ENCODE results near the gene TREML1. TPM values are rescaled to one million over a fixed set of nuclear protein-coding genes. Genes with fewer than 3 reads are reported as not detected.

Gene TREML1
- total and polyA plus RNA-seq, 2 experiments from 2014 or later = not detected

DNA sequence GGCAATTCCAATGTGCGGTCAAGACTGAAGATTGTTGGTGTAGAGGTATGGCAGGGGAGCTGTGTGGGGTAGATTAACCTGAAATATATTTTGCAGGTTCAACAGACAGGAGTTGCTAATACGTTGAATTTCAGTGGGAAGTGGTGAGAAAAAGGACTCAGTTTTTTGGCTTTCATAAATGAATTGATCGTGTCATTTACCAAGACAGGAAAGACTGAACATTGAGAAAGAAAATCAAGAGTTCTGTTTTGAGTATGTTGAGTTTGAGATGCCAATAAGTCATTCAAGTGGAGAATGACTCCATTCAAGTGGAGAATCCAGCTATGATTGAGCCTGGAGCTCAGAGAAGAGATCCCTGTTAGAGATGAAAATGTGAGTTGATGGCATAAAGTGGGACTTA lies 50.3 kb downstream of the TREML1 start:
- Histone ChIP-seq H3K27me3 (replicated peaks; ENCODE audit: insufficient read depth) (no peaks in the 10 kb centered on the region), H3F3A (ENCODE audit: insufficient read depth) (0 out of 2 replicates have a peak, but pooled peaks cover 8% of the 10 kb centered on the region), H3K9me2 (ENCODE audit: insufficient read depth) (no peaks in the 10 kb centered on the region), H3K79me2 (ENCODE audit: insufficient read depth) (no peaks in the 10 kb centered on the region), H3K4me1 (ENCODE audit: insufficient read depth) (no peaks in the 10 kb centered on the region), H3K27ac (no peak overlapping the region), H3K9me3 (ENCODE audit: low read depth) (no peaks in the 10 kb centered on the region), H3K4me2 (ENCODE audit: unreplicated experiment) (no peak overlapping the region), H4K20me1 (ENCODE audit: insufficient read depth) (no peaks in the 10 kb centered on the region), H3K9ac (no peak overlapping the region), H2AFZ (no peak overlapping the region), H3K4me3 (no peak overlapping the region), H3K36me3 (ENCODE audit: low read depth) (peaks cover 7% of the 10 kb centered on the region)
- DNase-seq = no peak
- WGBS, 2 experiments (ENCODE audit: low coverage in 1 of 2, low lambda C conversion rate in 2 of 2, missing lambda C conversion rate in 2 of 2) = 96 to 98% methylated on average over 3 of the region's 3 CpGs
- in situ Hi-C loops (cut with MboI) = no loop called here
- TF ChIP-seq EZH2phosphoT487 (IDR thresholded peaks at IDR 0.05; ENCODE audit: insufficient read depth, low read depth) = no peak
- TF ChIP-seq EZH2 (IDR thresholded peaks at IDR 0.05; ENCODE audit: insufficient read depth, poor library complexity, severe bottlenecking) = no peak

DNA sequence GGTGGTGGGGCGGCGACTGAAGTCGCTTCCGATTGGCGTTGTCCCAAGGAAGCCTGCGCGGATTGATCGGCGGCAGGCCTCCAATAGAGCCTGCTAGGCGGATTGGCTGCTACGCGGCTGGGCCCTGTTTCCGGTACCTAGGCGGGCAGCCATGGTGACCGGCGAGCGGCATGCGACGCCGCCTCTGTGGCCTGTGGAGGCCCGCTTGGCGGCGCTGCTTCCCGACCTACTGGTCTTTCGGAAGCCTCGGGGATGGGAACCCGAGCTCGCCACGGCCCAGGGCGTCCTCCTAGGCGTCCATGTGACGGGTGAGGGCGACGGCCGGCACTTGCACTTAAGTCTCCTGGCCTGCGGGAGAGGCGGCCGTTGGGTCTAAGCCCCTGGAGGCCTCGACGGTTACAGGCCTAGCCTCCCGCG lies 53.3 kb downstream of the TREML1 start:
- in situ Hi-C loops (cut with MboI) = no loop called here
- H3K79me2 ChIP-seq (ENCODE audit: insufficient read depth) = no peaks in the 10 kb centered on the region
- no peak overlapping the region for H3K27ac ChIP-seq
- H2AFZ ChIP-seq = no peak overlapping the region
- H3K27me3 ChIP-seq (replicated peaks; ENCODE audit: insufficient read depth) = no peaks in the 10 kb centered on the region
- H3K36me3 ChIP-seq (ENCODE audit: low read depth) = peaks cover 35% of the 10 kb centered on the region
- H3K9me2 ChIP-seq (ENCODE audit: insufficient read depth) = no peaks in the 10 kb centered on the region
- H3K4me1 ChIP-seq (ENCODE audit: insufficient read depth) = no peaks in the 10 kb centered on the region
- 79 to 82% methylated on average over 42 of the region's 42 CpGs for WGBS, 2 experiments (ENCODE audit: low coverage in 1 of 2, low lambda C conversion rate in 2 of 2, missing lambda C conversion rate in 2 of 2)
- no peak for DNase-seq
- H3K4me3 ChIP-seq = no peak overlapping the region
- no peaks in the 10 kb centered on the region for H4K20me1 ChIP-seq (ENCODE audit: insufficient read depth)
- TF ChIP-seq EZH2phosphoT487 (IDR thresholded peaks at IDR 0.05; ENCODE audit: insufficient read depth, low read depth) = no peak
- no peak for TF ChIP-seq EZH2 (IDR thresholded peaks at IDR 0.05; ENCODE audit: insufficient read depth, poor library complexity, severe bottlenecking)
- no peaks in the 10 kb centered on the region for H3K9me3 ChIP-seq (ENCODE audit: low read depth)
- no peak overlapping the region for H3K9ac ChIP-seq
- H3F3A ChIP-seq (ENCODE audit: insufficient read depth) = 0 out of 2 replicates have a peak, but pooled peaks cover 8% of the 10 kb centered on the region
- H3K4me2 ChIP-seq (ENCODE audit: unreplicated experiment) = no peak overlapping the region

Other genes with a start within 250 kb of the TREML1 start
- not detected in 2 replicates for gene UNC5CL, start 115.1 kb downstream of the TREML1 start, total RNA-seq (2014; rRNA removed; shearing (Covaris generic))
- gene UNC5CL, start 115.1 kb downstream of the TREML1 start, polyA plus RNA-seq (2016; fragmentation: Nextera tagmentation; extraction: Ambion mirVana) = not detected in 2 replicates
- gene TSPO2, start 111.9 kb downstream of the TREML1 start, total RNA-seq (2014; rRNA removed; shearing (Covaris generic)) = not detected in 2 replicates
- gene TSPO2, start 111.9 kb downstream of the TREML1 start, polyA plus RNA-seq (2016; fragmentation: Nextera tagmentation; extraction: Ambion mirVana) = not detected in 2 replicates
- not detected in 2 replicates for gene APOBEC2, start 101.1 kb downstream of the TREML1 start, total RNA-seq (2014; rRNA removed; shearing (Covaris generic))
- gene APOBEC2, start 101.1 kb downstream of the TREML1 start, polyA plus RNA-seq (2016; fragmentation: Nextera tagmentation; extraction: Ambion mirVana) = not detected in 2 replicates
- 4.5 and 11.6 TPM in 2 replicates for gene OARD1, start 82.0 kb downstream of the TREML1 start, total RNA-seq (2014; rRNA removed; shearing (Covaris generic))
- 18.6 TPM in 2 replicates for gene OARD1, start 82.0 kb downstream of the TREML1 start, polyA plus RNA-seq (2016; fragmentation: Nextera tagmentation; extraction: Ambion mirVana)
- gene NFYA, start 81.4 kb downstream of the TREML1 start, total RNA-seq (2014; rRNA removed; shearing (Covaris generic)) = 8.8 and 9.5 TPM in 2 replicates
- 9.4 and 9.8 TPM in 2 replicates for gene NFYA, start 81.4 kb downstream of the TREML1 start, polyA plus RNA-seq (2016; fragmentation: Nextera tagmentation; extraction: Ambion mirVana)
- not detected in 2 replicates for gene TREM2, start 8.8 kb upstream of the TREML1 start, total RNA-seq (2014; rRNA removed; shearing (Covaris generic))
- not detected in 2 replicates for gene TREM2, start 8.8 kb upstream of the TREML1 start, polyA plus RNA-seq (2016; fragmentation: Nextera tagmentation; extraction: Ambion mirVana)
- gene TREML2, start 46.8 kb upstream of the TREML1 start, total RNA-seq (2014; rRNA removed; shearing (Covaris generic)) = not detected in 2 replicates
- not detected in 2 replicates for gene TREML2, start 46.8 kb upstream of the TREML1 start, polyA plus RNA-seq (2016; fragmentation: Nextera tagmentation; extraction: Ambion mirVana)
- gene TREML4, start 74.0 kb upstream of the TREML1 start, total RNA-seq (2014; rRNA removed; shearing (Covaris generic)) = not detected in 2 replicates
- not detected in 2 replicates for gene TREML4, start 74.0 kb upstream of the TREML1 start, polyA plus RNA-seq (2016; fragmentation: Nextera tagmentation; extraction: Ambion mirVana)
- gene TREM1, start 132.3 kb upstream of the TREML1 start, total RNA-seq (2014; rRNA removed; shearing (Covaris generic)) = not detected in 2 replicates
- not detected in 2 replicates for gene TREM1, start 132.3 kb upstream of the TREML1 start, polyA plus RNA-seq (2016; fragmentation: Nextera tagmentation; extraction: Ambion mirVana)
- not detected in 2 replicates for gene NCR2, start 181.3 kb upstream of the TREML1 start, total RNA-seq (2014; rRNA removed; shearing (Covaris generic))
- not detected in 2 replicates for gene NCR2, start 181.3 kb upstream of the TREML1 start, polyA plus RNA-seq (2016; fragmentation: Nextera tagmentation; extraction: Ambion mirVana)